Measurements from ENCODE around the gene TIMM10B. TPM values are rescaled to one million over a fixed set of nuclear protein-coding genes. Genes with fewer than 3 reads are reported as not detected.

Gene TIMM10B
- total and polyA plus RNA-seq, 10 donors: 10.7 to 71.3 (median 40.6) TPM

DNA sequence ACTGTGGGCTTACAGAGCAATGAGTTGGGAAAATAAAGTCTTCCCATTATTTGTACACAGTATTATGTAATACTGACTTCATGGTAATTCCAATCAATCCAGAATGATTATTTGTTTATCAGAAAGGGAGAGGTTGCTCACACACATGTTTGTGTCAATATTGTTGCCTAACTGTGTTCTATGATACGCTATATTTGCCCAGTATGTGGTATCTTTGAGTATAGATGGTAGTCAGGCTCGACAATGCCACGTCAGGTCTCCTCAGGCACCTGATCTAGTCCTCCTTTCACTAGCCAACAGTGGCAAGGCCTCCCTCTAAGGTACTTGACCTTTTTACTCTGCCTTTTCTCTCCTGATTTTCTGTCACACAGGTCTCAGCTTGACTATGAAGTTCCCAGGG is 21.1 kb downstream of the TIMM10B start:
- 90 to 97% (median 96%) methylated on average over 3 of the region's 3 CpGs for WGBS, 5 donors
- Histone ChIP-seq H3K36me3 (peaks cover 0 to 76% (median 24%) of the 10 kb centered on the region in 6 donors), H3K9me3 (no peaks in the 10 kb centered on the region), H3K4me1 (no peaks in the 10 kb centered on the region), H3K27ac (no peak overlapping the region), H3K27me3 (replicated peaks in 1 of 7) (no peaks in the 10 kb centered on the region), H3K4me3 (no peak overlapping the region)
- TF ChIP-seq POLR2AphosphoS5 (IDR thresholded peaks at IDR 0.05): no peak
- TF ChIP-seq POLR2A (IDR thresholded peaks at IDR 0.05): no peak
- TF ChIP-seq, protein P1, sequence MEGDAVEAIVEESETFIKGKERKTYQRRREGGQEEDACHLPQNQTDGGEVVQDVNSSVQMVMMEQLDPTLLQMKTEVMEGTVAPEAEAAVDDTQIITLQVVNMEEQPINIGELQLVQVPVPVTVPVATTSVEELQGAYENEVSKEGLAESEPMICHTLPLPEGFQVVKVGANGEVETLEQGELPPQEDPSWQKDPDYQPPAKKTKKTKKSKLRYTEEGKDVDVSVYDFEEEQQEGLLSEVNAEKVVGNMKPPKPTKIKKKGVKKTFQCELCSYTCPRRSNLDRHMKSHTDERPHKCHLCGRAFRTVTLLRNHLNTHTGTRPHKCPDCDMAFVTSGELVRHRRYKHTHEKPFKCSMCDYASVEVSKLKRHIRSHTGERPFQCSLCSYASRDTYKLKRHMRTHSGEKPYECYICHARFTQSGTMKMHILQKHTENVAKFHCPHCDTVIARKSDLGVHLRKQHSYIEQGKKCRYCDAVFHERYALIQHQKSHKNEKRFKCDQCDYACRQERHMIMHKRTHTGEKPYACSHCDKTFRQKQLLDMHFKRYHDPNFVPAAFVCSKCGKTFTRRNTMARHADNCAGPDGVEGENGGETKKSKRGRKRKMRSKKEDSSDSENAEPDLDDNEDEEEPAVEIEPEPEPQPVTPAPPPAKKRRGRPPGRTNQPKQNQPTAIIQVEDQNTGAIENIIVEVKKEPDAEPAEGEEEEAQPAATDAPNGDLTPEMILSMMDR (IDR thresholded peaks at IDR 0.05 in 8 of 11, conservative IDR thresholded peaks at IDR 0.05 in 3 of 11): no peak
- intact Hi-C loops (cut with DNase I; ENCODE audit: low total_unique reads): loop anchor here (10.0 kb wide), 1 partner anchor 58 kb away; the partner anchor contains the start of gene HPX
- no peak for DNase-seq

DNA sequence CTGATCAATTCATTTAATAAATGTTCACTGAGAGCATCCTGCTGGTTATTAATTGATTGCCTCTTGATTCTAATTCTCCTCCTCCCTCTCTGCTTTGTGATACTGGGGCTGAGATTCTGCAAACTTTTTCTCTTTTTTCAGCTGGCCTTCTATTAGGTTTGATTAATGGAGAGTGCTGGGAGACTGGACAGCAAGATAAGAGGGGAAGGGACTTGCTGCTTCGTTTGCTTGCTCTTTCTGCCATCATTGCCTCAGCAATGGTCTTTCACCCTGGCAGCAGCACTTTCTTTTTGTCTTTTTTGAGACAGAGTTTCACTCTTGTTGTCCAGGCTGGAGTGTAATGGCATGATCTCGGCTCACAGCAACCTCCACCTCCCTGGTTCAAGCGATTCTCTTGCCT is 22.9 kb downstream of the TIMM10B start:
- TF ChIP-seq, protein P1 (IDR thresholded peaks at IDR 0.05 in 8 of 11, conservative IDR thresholded peaks at IDR 0.05 in 3 of 11): no peak
- TF ChIP-seq POLR2AphosphoS5 (IDR thresholded peaks at IDR 0.05) (no peak), POLR2A (IDR thresholded peaks at IDR 0.05) (no peak)
- 81 to 92% (median 87%) methylated on average over 3 of the region's 3 CpGs for WGBS, 5 donors
- intact Hi-C loops (cut with DNase I; ENCODE audit: low total_unique reads): loop anchor here (10.0 kb wide), 1 partner anchor 59 kb away; the partner anchor contains the start of gene HPX
- H3K27ac ChIP-seq: no peak overlapping the region
- H3K4me1 ChIP-seq: no peaks in the 10 kb centered on the region
- no peak overlapping the region for H3K4me3 ChIP-seq
- H3K9me3 ChIP-seq: no peaks in the 10 kb centered on the region
- peaks cover 0 to 68% (median 16%) of the 10 kb centered on the region in 6 donors for H3K36me3 ChIP-seq
- DNase-seq: no peak
- H3K27me3 ChIP-seq (replicated peaks in 1 of 7): no peaks in the 10 kb centered on the region

DNA sequence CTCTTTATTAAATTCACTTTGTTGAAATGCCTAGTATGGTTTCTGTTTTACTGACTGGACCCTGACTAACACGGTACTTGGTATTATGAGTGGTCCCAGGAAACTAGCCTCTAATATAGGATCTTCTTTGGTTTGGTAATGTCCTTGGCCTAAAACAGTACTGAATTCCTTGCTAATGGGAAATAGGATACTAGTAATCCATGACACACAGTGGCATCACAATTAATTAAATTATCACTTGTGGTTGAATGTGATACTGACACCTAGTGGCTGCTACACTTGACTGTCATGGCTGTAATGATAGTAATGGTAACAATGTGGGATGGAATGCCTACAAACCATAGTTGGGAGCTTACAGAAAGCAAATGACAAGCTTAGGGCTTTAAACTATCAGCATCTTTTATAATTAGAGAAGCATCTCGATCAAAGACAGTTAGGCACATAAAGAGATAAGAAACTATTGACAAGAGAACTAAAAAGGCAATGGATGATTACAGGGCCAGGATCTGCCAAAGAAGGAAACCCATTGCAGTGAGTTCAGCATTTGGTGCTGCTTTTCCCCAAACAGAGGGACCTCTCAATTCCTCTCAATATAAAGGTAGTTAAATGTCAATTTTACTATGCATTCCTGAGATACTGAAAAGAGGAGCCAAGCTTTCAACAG is 24.4 kb downstream of the TIMM10B start:
- H3K4me3 ChIP-seq: no peak overlapping the region
- WGBS, 5 donors: 67 to 76% (median 67%) methylated on average over 2 of the region's 2 CpGs
- no peak overlapping the region for H3K27ac ChIP-seq
- H3K4me1 ChIP-seq: no peaks in the 10 kb centered on the region
- H3K36me3 ChIP-seq: peaks cover 0 to 68% (median 16%) of the 10 kb centered on the region in 6 donors
- DNase-seq: no peak
- H3K9me3 ChIP-seq: no peaks in the 10 kb centered on the region
- TF ChIP-seq, protein P1 (IDR thresholded peaks at IDR 0.05 in 8 of 11, conservative IDR thresholded peaks at IDR 0.05 in 3 of 11): peak; percentile 40 to 78 (median 64)
- TF ChIP-seq POLR2AphosphoS5 (IDR thresholded peaks at IDR 0.05): no peak
- no peaks in the 10 kb centered on the region for H3K27me3 ChIP-seq (replicated peaks in 1 of 7)
- intact Hi-C loops (cut with DNase I; ENCODE audit: low total_unique reads): loop anchor here (5.0 to 10.0 kb wide), 2 partner anchors 61 to 128 kb away; partner anchors contain the start of gene HPX

DNA sequence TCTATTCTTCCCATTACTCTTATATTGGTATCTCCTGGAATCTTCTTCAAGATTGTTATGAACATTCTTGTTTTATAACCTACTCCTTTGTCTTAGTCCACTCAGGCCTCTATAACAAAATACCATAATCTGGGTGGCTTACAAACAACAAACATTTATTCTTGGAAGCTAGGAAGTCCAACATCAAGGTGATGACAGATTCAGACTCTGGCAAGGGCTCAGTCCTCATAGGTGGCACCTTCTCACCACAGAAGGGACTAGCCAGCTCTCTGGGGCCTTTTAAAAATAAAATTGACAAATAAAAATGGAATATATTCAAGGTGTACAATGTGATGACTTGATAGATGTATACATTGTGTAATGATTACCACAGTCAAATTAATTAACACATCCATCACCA is 35.6 kb downstream of the TIMM10B start:
- TF ChIP-seq, protein P1 (IDR thresholded peaks at IDR 0.05 in 8 of 11, conservative IDR thresholded peaks at IDR 0.05 in 3 of 11): no peak
- TF ChIP-seq POLR2A (IDR thresholded peaks at IDR 0.05): no peak
- H3K27ac ChIP-seq: no peak overlapping the region
- no peak overlapping the region for H3K4me3 ChIP-seq
- H3K27me3 ChIP-seq (replicated peaks in 1 of 7): no peaks in the 10 kb centered on the region
- H3K4me1 ChIP-seq: no peaks in the 10 kb centered on the region
- peaks cover 0 to 18% (median 4%) of the 10 kb centered on the region in 8 donors for H3K9me3 ChIP-seq
- no peak for DNase-seq
- intact Hi-C loops (cut with DNase I; ENCODE audit: low total_unique reads): no loop called here
- peaks cover 0 to 84% (median 32%) of the 10 kb centered on the region in 6 donors for H3K36me3 ChIP-seq

Data from spleen (tissue), 11 donors.